Measurements from ENCODE around the gene UBE2H. TPM values are rescaled to one million over a fixed set of nuclear protein-coding genes. Genes with fewer than 3 reads are reported as not detected.
"Not testable (repeated sequence)": the region's sequence is repeated elsewhere in the genome, so short reads cannot be mapped to it uniquely, and the experiment has no call there.

UBE2H gene
- total RNA-seq, 4 donors from 2014 or later, result 49.5 to 90.9 (median 57.1) TPM

GRCh38 chr7:129796186-129796775 is 156.5 kb downstream of the UBE2H start:
- H3K27me3 ChIP-seq, result no peaks in the 10 kb centered on the region
- no peak overlapping the region for H3K27ac ChIP-seq
- H3K36me3 ChIP-seq, result no peaks in the 10 kb centered on the region
- WGBS, result 95% methylated on average over 3 of the region's 9 CpGs
- H3K4me1 ChIP-seq, result no peaks in the 10 kb centered on the region
- no peak overlapping the region for H3K4me3 ChIP-seq
- H3K9me3 ChIP-seq, result no peaks in the 10 kb centered on the region
- TF ChIP-seq POLR2A (IDR thresholded peaks at IDR 0.05) (no peak), CTCF (IDR thresholded peaks at IDR 0.05) (no peak), EP300 (IDR thresholded peaks at IDR 0.05) (no peak), POLR2AphosphoS5 (IDR thresholded peaks at IDR 0.05) (no peak)
- no peak for DNase-seq (ENCODE audit: low spot score in 2 of 2)

- H3K36me3 ChIP-seq, H3K4me3 ChIP-seq, H3K9me3 ChIP-seq, H3K4me1 ChIP-seq, H3K27ac ChIP-seq: not testable (repeated sequence)
- peak in 1 of 2 donors; percentile 44 for DNase-seq (ENCODE audit: low spot score in 2 of 2)
- H3K27me3 ChIP-seq, result peaks cover 14% of the 10 kb centered on the region
- WGBS, result 92% methylated on average over 9 of the region's 9 CpGs
Measured at GRCh38 chr7:129794461-129794860, 158.3 kb downstream of the UBE2H start.

GRCh38 chr7:129793506-129794310 is 159.1 kb downstream of the UBE2H start:
- H3K27me3 ChIP-seq, result peaks cover 20% of the 10 kb centered on the region
- TF ChIP-seq CTCF (IDR thresholded peaks at IDR 0.05) (no peak), POLR2AphosphoS5 (IDR thresholded peaks at IDR 0.05) (no peak), EP300 (IDR thresholded peaks at IDR 0.05) (no peak), POLR2A (IDR thresholded peaks at IDR 0.05) (no peak)
- WGBS, result 72% methylated on average over 9 of the region's 9 CpGs
- DNase-seq (ENCODE audit: low spot score in 2 of 2), result peak in 1 of 2 donors; percentile 41
- H3K4me3 ChIP-seq, result no peak overlapping the region
- H3K27ac ChIP-seq, result no peak overlapping the region
- H3K9me3 ChIP-seq, result no peaks in the 10 kb centered on the region
- no peaks in the 10 kb centered on the region for H3K4me1 ChIP-seq
- H3K36me3 ChIP-seq, result no peaks in the 10 kb centered on the region

- DNase-seq (ENCODE audit: low spot score in 2 of 2), result no peak
- 74% methylated on average over 8 of the region's 9 CpGs for WGBS
- Histone ChIP-seq H3K36me3 (no peaks in the 10 kb centered on the region), H3K9me3 (no peaks in the 10 kb centered on the region), H3K4me3 (no peak overlapping the region), H3K27ac (no peak overlapping the region), H3K27me3 (peaks cover 25% of the 10 kb centered on the region), H3K4me1 (no peaks in the 10 kb centered on the region)
- TF ChIP-seq CTCF (IDR thresholded peaks at IDR 0.05) (no peak), EP300 (IDR thresholded peaks at IDR 0.05) (no peak), POLR2AphosphoS5 (IDR thresholded peaks at IDR 0.05) (no peak), POLR2A (IDR thresholded peaks at IDR 0.05) (no peak)
Measured at GRCh38 chr7:129792721-129793120, 160.0 kb downstream of the UBE2H start.

GRCh38 chr7:129790136-129790535 is 162.6 kb downstream of the UBE2H start:
- TF ChIP-seq CTCF (IDR thresholded peaks at IDR 0.05) (no peak), EP300 (IDR thresholded peaks at IDR 0.05) (no peak), POLR2AphosphoS5 (IDR thresholded peaks at IDR 0.05) (no peak), POLR2A (IDR thresholded peaks at IDR 0.05) (no peak)

More at GRCh38 chr7:129790136-129790535, 162.6 kb downstream of the UBE2H start:
- Histone ChIP-seq H3K27ac (no peak overlapping the region), H3K4me3 (no peak overlapping the region), H3K9me3 (no peaks in the 10 kb centered on the region), H3K27me3 (peaks cover 51% of the 10 kb centered on the region), H3K36me3 (no peaks in the 10 kb centered on the region), H3K4me1 (peaks cover 10% of the 10 kb centered on the region)
- 59% methylated on average over 6 of the region's 6 CpGs for WGBS
- DNase-seq (ENCODE audit: low spot score in 2 of 2), result no peak
